Hepatocyte (in vitro differentiated cells): Measurements from ENCODE around the gene OR6N1. TPM values are rescaled to one million over a fixed set of nuclear protein-coding genes. Genes with fewer than 3 reads are reported as not detected.

Experiments
- DNase-seq: peaks from one replicate; pipeline ENCODE4 v3.0.0-alpha.2; 2016; ENCODE audit warnings: low spot score
- H2AFZ ChIP-seq: fragments of 200-600 bp; sonication (generic); 2 replicates; pipeline ENCODE4 v1.6.0; 2016; ENCODE audit warnings: antibody characterized with exemption, mild to moderate bottlenecking
- H3K27ac ChIP-seq: fragments of 200-600 bp; sonication (generic); 2 replicates; pipeline ENCODE4 v1.5.1; 2016; ENCODE audit warnings: mild to moderate bottlenecking
- H3K27me3 ChIP-seq: fragments of 200-600 bp; sonication (generic); 2 replicates; pipeline ENCODE4 v1.6.1; 2016
- H3K36me3 ChIP-seq: fragments of 200-600 bp; sonication (generic); replicated peaks from 2 replicates; pipeline ENCODE4 v1.5.1; 2016; ENCODE audit warnings: low read depth; ENCODE audit not compliant: insufficient read depth
- H3K4me1 ChIP-seq: fragments of 200-600 bp; sonication (generic); 2 replicates; pipeline ENCODE4 v1.5.1; 2016; ENCODE audit warnings: mild to moderate bottlenecking, moderate library complexity; ENCODE audit not compliant: insufficient read depth
- H3K4me2 ChIP-seq: fragments of 200-600 bp; sonication (generic); 2 replicates; pipeline ENCODE4 v1.6.0; 2016
- H3K4me3 ChIP-seq: fragments of 200-600 bp; sonication (generic); 2 replicates; pipeline ENCODE4 v1.5.1; 2016; ENCODE audit warnings: mild to moderate bottlenecking
- H3K79me2 ChIP-seq: fragments of 200-600 bp; sonication (generic); 2 replicates; pipeline ENCODE4 v1.6.0; 2017; ENCODE audit warnings: mild to moderate bottlenecking
- H3K9me2 ChIP-seq: fragments of 200-600 bp; sonication (generic); replicated peaks from 2 replicates; pipeline ENCODE4 v1.6.0; 2017; ENCODE audit warnings: mild to moderate bottlenecking; ENCODE audit not compliant: insufficient read depth
- H3K9me3 ChIP-seq: fragments of 200-600 bp; sonication (generic); 2 replicates; pipeline ENCODE4 v1.5.1; 2016; ENCODE audit warnings: low read depth, mild to moderate bottlenecking
- H4K20me1 ChIP-seq: fragments of 200-600 bp; sonication (generic); 2 replicates; pipeline ENCODE4 v1.6.0; 2016; ENCODE audit warnings: mild to moderate bottlenecking; ENCODE audit not compliant: insufficient read depth, poor library complexity, severe bottlenecking
- EZH2 ChIP-seq: fragments of 200-600 bp; sonication (generic); IDR thresholded peaks from 2 replicates; pipeline ENCODE4 v1.6.1; 2016; ENCODE audit warnings: antibody characterized with exemption, mild to moderate bottlenecking, borderline replicate concordance
- EZH2phosphoT487 ChIP-seq: fragments of 200-600 bp; sonication (generic); IDR thresholded peaks from one replicate; pipeline ENCODE4 v1.6.1; 2018; ENCODE audit warnings: antibody characterized with exemption, mild to moderate bottlenecking, low read depth, moderate library complexity; ENCODE audit not compliant: unreplicated experiment, severe bottlenecking
- WGBS: methylation state at CpG from one replicate; pipeline ENCODE4 v1.1.6; 2016; ENCODE audit warnings: low lambda C conversion rate; ENCODE audit errors: missing lambda C conversion rate; 5-methylcytosine and 5-hydroxymethylcytosine counted together
- polyA plus RNA-seq: library from polyadenylated mRNA; unstranded; fragments of >200 nt; fragmentation: Nextera tagmentation; extraction: Ambion mirVana; gene quantifications from 2 replicates; pipeline ENCODE4 v1.2.1, GENCODE V29; 2016
- total RNA-seq: library from RNA; depleted of rRNA; stranded (reverse); fragments of >200 nt; gene quantifications from 2 replicates; pipeline ENCODE4 v1.2.3, GENCODE V29; 2014
- TF ChIP-seq, protein P1 (sequence below): fragments of 200-600 bp; sonication (generic); IDR thresholded peaks from 2 replicates; pipeline ENCODE4 v1.5.1; 2016; ENCODE audit warnings: antibody characterized with exemption, mild to moderate bottlenecking; ENCODE audit not compliant: poor library complexity

The OR6N1 gene
- total and polyA plus RNA-seq, 2 experiments from 2014 or later = not detected

DNA sequence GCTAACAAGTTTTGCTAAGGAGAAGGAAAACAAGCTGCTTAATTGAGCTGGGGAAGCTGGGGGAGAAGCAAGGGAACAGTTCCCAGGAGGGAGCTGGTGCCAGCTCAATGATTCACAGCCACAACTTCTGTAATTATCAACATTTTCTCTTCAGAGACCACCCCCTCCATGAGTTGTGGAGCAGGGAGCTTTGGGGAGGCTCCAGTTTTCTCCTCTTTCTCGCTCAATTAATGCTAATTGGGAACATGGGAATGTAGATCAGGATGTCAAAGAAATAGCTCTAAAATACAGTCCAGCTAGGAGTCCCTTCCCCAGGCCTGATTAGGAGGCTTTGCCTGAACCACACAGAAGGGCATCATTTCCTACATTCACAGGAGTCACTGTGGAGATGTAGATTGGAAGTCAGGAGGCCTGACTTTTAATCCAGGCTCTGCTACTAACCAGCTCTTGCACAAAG, 47.0 kb upstream of the OR6N1 start:
- TF ChIP-seq EZH2 = no peak
- TF ChIP-seq EZH2phosphoT487 = no peak
- TF ChIP-seq, protein P1, sequence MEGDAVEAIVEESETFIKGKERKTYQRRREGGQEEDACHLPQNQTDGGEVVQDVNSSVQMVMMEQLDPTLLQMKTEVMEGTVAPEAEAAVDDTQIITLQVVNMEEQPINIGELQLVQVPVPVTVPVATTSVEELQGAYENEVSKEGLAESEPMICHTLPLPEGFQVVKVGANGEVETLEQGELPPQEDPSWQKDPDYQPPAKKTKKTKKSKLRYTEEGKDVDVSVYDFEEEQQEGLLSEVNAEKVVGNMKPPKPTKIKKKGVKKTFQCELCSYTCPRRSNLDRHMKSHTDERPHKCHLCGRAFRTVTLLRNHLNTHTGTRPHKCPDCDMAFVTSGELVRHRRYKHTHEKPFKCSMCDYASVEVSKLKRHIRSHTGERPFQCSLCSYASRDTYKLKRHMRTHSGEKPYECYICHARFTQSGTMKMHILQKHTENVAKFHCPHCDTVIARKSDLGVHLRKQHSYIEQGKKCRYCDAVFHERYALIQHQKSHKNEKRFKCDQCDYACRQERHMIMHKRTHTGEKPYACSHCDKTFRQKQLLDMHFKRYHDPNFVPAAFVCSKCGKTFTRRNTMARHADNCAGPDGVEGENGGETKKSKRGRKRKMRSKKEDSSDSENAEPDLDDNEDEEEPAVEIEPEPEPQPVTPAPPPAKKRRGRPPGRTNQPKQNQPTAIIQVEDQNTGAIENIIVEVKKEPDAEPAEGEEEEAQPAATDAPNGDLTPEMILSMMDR = no peak
- 78% methylated on average over 1 of the region's 1 CpG for WGBS
- no peak overlapping the region for H2AFZ ChIP-seq

DNA sequence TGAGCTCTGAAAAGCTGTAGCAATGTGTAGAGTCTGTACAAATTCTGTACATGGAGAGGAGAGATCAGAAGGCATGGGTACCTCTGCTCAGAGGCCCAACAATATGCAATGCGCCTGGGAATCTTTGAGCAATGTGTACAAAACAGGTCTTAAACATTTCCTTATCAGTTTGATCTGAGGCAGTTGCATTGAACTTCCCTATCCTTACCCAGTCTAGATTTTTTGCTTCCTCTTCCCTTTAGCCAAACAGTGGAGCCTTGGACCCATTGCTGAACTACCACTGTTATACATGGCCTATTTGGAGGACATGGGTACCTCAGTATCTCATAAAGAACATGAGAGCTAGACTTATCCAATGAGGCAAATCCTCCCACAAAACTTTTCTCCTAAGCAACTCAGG, 46.6 kb upstream of the OR6N1 start:
- Histone ChIP-seq H2AFZ (no peak overlapping the region), H3K4me3 (no peak overlapping the region), H4K20me1 (no peaks in the 10 kb centered on the region), H3K36me3 (no peaks in the 10 kb centered on the region), H3K4me1 (no peaks in the 10 kb centered on the region), H3K9me3 (no peaks in the 10 kb centered on the region), H3K27ac (no peak overlapping the region), H3K27me3 (no peaks in the 10 kb centered on the region), H3K79me2 (no peaks in the 10 kb centered on the region), H3K4me2 (no peak overlapping the region), H3K9me2 (no peaks in the 10 kb centered on the region)
- no peak for DNase-seq
- no peak for TF ChIP-seq EZH2phosphoT487
- TF ChIP-seq, protein P1 = no peak
- TF ChIP-seq EZH2 = no peak
- 90% methylated on average over 1 of the region's 1 CpG for WGBS

More for the DNA sequence above, 47.0 kb upstream of the OR6N1 start:
- no peaks in the 10 kb centered on the region for H3K27me3 ChIP-seq
- no peaks in the 10 kb centered on the region for H3K9me3 ChIP-seq
- H3K4me3 ChIP-seq = no peak overlapping the region
- no peak overlapping the region for H3K4me2 ChIP-seq
- H3K4me1 ChIP-seq = no peaks in the 10 kb centered on the region
- H3K9me2 ChIP-seq = no peaks in the 10 kb centered on the region
- H3K79me2 ChIP-seq = no peaks in the 10 kb centered on the region
- no peak overlapping the region for H3K27ac ChIP-seq
- H4K20me1 ChIP-seq = no peaks in the 10 kb centered on the region
- DNase-seq = no peak
- H3K36me3 ChIP-seq = no peaks in the 10 kb centered on the region

DNA sequence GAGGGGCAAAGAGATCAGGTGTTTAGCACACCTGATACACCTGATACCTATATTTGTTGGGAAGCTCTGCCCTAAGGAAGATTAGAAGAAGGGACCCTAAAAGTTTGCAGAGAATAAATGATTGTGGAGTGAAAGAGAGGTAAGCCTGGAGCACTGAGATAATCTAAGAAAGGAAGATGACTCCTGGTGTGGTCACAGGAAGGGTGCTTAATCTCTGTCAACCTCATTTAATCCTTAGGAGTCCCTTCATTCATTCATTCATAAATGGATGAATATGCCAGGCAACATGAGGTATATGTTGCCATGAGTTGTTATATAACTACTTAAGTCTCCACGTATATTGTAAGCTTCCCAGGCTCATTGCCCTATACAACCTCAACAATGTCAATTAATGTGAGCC, 43.0 kb upstream of the OR6N1 start:
- no peak overlapping the region for H3K4me3 ChIP-seq
- WGBS = 93% methylated on average over 1 of the region's 1 CpG
- H3K79me2 ChIP-seq = no peaks in the 10 kb centered on the region
- no peaks in the 10 kb centered on the region for H4K20me1 ChIP-seq
- no peak overlapping the region for H3K4me2 ChIP-seq
- no peak overlapping the region for H2AFZ ChIP-seq
- no peaks in the 10 kb centered on the region for H3K9me2 ChIP-seq
- H3K27me3 ChIP-seq = no peaks in the 10 kb centered on the region
- DNase-seq = no peak
- TF ChIP-seq EZH2 = no peak
- TF ChIP-seq, protein P1 = no peak
- no peak for TF ChIP-seq EZH2phosphoT487
- H3K27ac ChIP-seq = no peak overlapping the region
- H3K36me3 ChIP-seq = no peaks in the 10 kb centered on the region
- H3K9me3 ChIP-seq = no peaks in the 10 kb centered on the region
- H3K4me1 ChIP-seq = no peaks in the 10 kb centered on the region

DNA sequence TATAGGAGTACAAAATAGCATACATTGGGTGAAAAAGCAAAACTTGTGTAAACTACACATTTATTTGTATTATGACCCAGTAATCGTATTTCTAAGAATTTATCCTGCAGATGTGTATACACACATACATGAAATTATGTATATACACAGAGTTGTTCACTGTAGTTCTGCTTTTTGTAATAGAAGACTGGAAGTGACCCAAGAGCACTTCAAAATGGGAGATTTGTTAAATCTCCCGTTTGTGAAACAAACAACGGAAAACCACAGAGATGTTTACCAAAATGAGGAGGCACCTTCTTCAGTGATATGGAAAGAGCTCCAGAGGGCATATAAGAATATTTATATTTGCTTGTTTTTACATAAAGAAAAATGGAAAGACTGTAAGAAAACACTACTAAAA, 41.2 kb upstream of the OR6N1 start:
- WGBS = 58% methylated on average over 3 of the region's 3 CpGs
- no peak for TF ChIP-seq EZH2
- no peak for TF ChIP-seq EZH2phosphoT487
- TF ChIP-seq, protein P1 = no peak
- H3K79me2 ChIP-seq = no peaks in the 10 kb centered on the region
- H3K9me2 ChIP-seq = no peaks in the 10 kb centered on the region
- H3K27me3 ChIP-seq = no peaks in the 10 kb centered on the region
- no peaks in the 10 kb centered on the region for H3K4me1 ChIP-seq
- no peak for DNase-seq
- no peak overlapping the region for H2AFZ ChIP-seq
- no peak overlapping the region for H3K4me3 ChIP-seq
- no peak overlapping the region for H3K4me2 ChIP-seq
- no peak overlapping the region for H3K27ac ChIP-seq
- no peaks in the 10 kb centered on the region for H3K9me3 ChIP-seq
- H3K36me3 ChIP-seq = no peaks in the 10 kb centered on the region
- no peaks in the 10 kb centered on the region for H4K20me1 ChIP-seq
